HCT116 (cell line): Measurements from ENCODE around the gene HOXB9.

Experiments used
- CBX3 ChIP-seq: IDR thresholded peaks from 2 replicates; pipeline ENCODE4 v1.6.1; 2012; ENCODE audit warnings: low read depth
- CEBPB ChIP-seq: IDR thresholded peaks from 2 replicates; pipeline ENCODE4 v1.6.1; 2012; ENCODE audit warnings: low read depth
- EZH2 ChIP-seq: fragments of 200-600 bp; sonication (generic); IDR thresholded peaks from 2 replicates; pipeline ENCODE4 v1.6.1; 2017; ENCODE audit warnings: antibody characterized with exemption, mixed run types
- EZH2phosphoT487 ChIP-seq: fragments of 200-600 bp; IDR thresholded peaks from 2 replicates; pipeline ENCODE4 v1.6.1; 2018; ENCODE audit warnings: antibody characterized with exemption, borderline replicate concordance
- POLR2A ChIP-seq: IDR thresholded peaks from 2 replicates; pipeline ENCODE4 v1.7.0; 2011; ENCODE audit warnings: borderline replicate concordance; ENCODE audit not compliant: insufficient read depth, insufficient read length; ENCODE audit errors: extremely low read depth
- POLR2AphosphoS5 ChIP-seq: IDR thresholded peaks from 2 replicates; pipeline ENCODE4 v1.6.1; 2011; ENCODE audit warnings: mild to moderate bottlenecking, low read depth, low read length, moderate library complexity
- RAD21 ChIP-seq: IDR thresholded peaks from 2 replicates; pipeline ENCODE4 v1.6.1; 2012; ENCODE audit warnings: low read depth, mild to moderate bottlenecking
- REST ChIP-seq: IDR thresholded peaks from 2 replicates; pipeline ENCODE4 v1.6.1; 2012; ENCODE audit warnings: low read depth
- SIN3A ChIP-seq: IDR thresholded peaks from 2 replicates; pipeline ENCODE4 v1.6.1; 2012; ENCODE audit warnings: low read depth
- SRF ChIP-seq: IDR thresholded peaks from 2 replicates; pipeline ENCODE4 v1.6.1; 2012; ENCODE audit warnings: low read depth
- ZFX ChIP-seq: fragments of 450-650 bp; IDR thresholded peaks from 2 replicates; pipeline ENCODE4 v1.6.1; 2017
- TF ChIP-seq, protein P1 (sequence below): IDR thresholded peaks from 2 replicates; pipeline ENCODE4 v1.6.1; 2012
- TF ChIP-seq, protein P2 (sequence below), 3 experiments: fragments of 200-600 bp in 1 of 3; sonication (generic) in 1 of 3; IDR thresholded peaks in 2 of 3; conservative IDR thresholded peaks in 1 of 3; 2 replicates each; pipeline ENCODE4 v1.5.1; 2012 to 2017; ENCODE audit warnings: low read depth in 2 of 3, low read length in 2 of 3, antibody characterized with exemption in 1 of 3, borderline replicate concordance in 1 of 3, control low read depth in 1 of 3, mild to moderate bottlenecking in 1 of 3, mixed read lengths in 1 of 3, mixed run types in 1 of 3, moderate library complexity in 1 of 3; ENCODE audit not compliant: insufficient read depth in 1 of 3
- TF ChIP-seq, protein P3 (sequence below): IDR thresholded peaks from 2 replicates; pipeline ENCODE4 v1.6.1; 2011; ENCODE audit warnings: mild to moderate bottlenecking, low read length, moderate library complexity; ENCODE audit not compliant: insufficient replicate concordance; ENCODE audit errors: extremely low read depth

DNA sequence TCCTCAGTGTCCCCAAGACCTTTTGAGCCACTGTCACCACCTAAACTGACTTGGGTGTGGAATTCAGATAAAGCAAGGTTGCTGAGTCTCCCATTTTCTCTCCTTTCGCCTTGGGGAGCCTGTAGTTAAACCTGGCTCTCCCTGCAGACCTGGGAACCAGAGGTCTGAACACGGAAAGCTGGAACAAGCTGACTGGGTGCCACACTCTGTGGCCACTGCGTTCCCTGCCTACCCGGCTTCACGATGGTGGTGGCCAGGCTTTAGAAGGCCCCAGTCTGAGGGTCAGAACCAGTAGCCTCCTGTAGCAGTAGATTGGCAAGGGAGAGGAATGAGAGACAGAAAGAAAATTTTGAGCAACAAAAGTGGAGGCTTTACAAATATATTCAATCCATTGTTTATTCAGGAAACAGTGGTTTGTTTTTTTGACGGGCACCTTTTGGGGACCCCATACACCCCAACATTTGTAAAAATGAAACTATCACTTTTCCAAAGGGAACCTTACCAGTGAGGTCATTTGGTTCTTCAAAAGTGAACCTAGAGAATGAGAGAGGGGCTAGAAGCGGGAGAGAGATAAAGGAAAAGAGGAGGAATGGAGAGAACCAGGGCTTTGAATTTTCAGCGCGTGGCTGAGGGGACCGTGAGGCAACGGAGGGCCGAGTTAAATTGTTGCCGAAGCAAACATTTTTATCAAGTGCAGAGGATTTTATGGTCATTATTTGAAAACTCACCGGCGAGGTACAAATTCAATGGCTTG, 9.3 kb downstream of the HOXB9 start:
- TF ChIP-seq POLR2A = no peak
- TF ChIP-seq, protein P1, sequence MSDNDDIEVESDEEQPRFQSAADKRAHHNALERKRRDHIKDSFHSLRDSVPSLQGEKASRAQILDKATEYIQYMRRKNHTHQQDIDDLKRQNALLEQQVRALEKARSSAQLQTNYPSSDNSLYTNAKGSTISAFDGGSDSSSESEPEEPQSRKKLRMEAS = no peak
- TF ChIP-seq, protein P2, sequence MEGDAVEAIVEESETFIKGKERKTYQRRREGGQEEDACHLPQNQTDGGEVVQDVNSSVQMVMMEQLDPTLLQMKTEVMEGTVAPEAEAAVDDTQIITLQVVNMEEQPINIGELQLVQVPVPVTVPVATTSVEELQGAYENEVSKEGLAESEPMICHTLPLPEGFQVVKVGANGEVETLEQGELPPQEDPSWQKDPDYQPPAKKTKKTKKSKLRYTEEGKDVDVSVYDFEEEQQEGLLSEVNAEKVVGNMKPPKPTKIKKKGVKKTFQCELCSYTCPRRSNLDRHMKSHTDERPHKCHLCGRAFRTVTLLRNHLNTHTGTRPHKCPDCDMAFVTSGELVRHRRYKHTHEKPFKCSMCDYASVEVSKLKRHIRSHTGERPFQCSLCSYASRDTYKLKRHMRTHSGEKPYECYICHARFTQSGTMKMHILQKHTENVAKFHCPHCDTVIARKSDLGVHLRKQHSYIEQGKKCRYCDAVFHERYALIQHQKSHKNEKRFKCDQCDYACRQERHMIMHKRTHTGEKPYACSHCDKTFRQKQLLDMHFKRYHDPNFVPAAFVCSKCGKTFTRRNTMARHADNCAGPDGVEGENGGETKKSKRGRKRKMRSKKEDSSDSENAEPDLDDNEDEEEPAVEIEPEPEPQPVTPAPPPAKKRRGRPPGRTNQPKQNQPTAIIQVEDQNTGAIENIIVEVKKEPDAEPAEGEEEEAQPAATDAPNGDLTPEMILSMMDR (IDR thresholded peaks at IDR 0.05 in 2 of 3, conservative IDR thresholded peaks at IDR 0.05 in 1 of 3; ENCODE audit: borderline replicate concordance in 1 of 3, insufficient read depth in 1 of 3, low read depth in 2 of 3, low read length in 2 of 3) = no peak
- no peak for TF ChIP-seq EZH2
- no peak for TF ChIP-seq REST
- no peak for TF ChIP-seq CBX3
- no peak for TF ChIP-seq SRF
- TF ChIP-seq POLR2AphosphoS5 = no peak
- no peak for TF ChIP-seq ZFX
- no peak for TF ChIP-seq RAD21
- TF ChIP-seq, protein P3, sequence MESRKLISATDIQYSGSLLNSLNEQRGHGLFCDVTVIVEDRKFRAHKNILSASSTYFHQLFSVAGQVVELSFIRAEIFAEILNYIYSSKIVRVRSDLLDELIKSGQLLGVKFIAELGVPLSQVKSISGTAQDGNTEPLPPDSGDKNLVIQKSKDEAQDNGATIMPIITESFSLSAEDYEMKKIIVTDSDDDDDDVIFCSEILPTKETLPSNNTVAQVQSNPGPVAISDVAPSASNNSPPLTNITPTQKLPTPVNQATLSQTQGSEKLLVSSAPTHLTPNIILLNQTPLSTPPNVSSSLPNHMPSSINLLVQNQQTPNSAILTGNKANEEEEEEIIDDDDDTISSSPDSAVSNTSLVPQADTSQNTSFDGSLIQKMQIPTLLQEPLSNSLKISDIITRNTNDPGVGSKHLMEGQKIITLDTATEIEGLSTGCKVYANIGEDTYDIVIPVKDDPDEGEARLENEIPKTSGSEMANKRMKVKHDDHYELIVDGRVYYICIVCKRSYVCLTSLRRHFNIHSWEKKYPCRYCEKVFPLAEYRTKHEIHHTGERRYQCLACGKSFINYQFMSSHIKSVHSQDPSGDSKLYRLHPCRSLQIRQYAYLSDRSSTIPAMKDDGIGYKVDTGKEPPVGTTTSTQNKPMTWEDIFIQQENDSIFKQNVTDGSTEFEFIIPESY = no peak
- TF ChIP-seq EZH2phosphoT487 = no peak
- no peak for TF ChIP-seq SIN3A
- TF ChIP-seq CEBPB = no peak
